Activated CD8-positive, alpha-beta memory T cell treated with anti-CD3 and anti-CD28 coated beads for 4 hours (primary cell): ENCODE results near the gene MCC.
"Not testable (repeated sequence)": the region's sequence is repeated elsewhere in the genome, so short reads cannot be mapped to it uniquely, and the experiment has no call there.

Experiments
- DNase-seq, 2 donors: peaks; one replicate each; pipeline ENCODE4 v3.0.0-alpha.2; 2020; ENCODE audit warnings: low read depth in 2 of 2

MCC gene

DNA sequence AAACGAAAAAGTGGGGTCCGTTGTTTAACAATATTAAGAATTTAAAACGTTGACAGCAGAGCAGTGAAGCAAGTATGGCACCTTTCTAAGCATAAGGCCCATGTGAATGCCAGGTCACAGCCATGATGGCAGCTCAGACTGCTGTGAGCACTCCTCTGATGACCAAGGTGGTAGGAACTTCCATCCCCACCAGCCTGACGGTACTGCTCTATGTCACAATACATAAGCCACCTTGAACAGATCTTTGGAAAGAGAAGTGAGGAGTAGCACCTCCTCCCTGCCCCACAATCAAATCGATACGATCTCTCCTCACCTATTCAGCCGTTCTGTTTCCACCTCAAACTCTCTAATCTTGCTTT, 405.7 kb downstream of the MCC start:
- no peak for DNase-seq

DNA sequence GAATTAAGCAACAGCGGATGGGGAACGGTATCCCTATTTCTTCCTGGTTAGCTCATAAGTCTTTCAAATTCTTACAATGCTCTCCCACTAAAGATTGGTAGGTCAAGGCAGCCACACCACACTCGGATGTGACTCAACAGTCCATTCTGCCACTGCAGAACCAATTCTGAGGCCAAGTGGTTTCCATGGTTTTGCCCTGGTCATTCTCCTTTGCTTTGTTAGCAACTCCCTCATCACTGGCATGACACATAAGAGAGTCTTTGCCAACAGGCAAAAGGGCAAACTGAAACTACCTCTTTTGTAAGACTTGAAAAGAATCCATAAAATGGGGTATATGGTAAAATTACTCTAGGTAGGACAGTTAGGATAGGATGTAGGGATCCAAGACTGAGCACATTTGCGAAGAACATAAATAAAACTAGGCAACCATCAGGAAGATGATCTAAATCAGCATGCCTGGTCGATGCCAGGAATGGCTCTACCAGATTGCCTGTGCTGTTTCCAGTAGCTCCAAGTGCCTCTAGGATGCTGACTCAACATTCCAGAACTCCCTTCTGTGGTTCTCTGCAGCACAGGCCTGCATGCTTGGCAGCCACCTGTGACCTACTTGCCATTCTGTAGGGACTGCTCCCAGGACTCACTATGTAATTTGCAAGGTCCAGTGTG, 406.2 kb downstream of the MCC start:
- no peak for DNase-seq

DNA sequence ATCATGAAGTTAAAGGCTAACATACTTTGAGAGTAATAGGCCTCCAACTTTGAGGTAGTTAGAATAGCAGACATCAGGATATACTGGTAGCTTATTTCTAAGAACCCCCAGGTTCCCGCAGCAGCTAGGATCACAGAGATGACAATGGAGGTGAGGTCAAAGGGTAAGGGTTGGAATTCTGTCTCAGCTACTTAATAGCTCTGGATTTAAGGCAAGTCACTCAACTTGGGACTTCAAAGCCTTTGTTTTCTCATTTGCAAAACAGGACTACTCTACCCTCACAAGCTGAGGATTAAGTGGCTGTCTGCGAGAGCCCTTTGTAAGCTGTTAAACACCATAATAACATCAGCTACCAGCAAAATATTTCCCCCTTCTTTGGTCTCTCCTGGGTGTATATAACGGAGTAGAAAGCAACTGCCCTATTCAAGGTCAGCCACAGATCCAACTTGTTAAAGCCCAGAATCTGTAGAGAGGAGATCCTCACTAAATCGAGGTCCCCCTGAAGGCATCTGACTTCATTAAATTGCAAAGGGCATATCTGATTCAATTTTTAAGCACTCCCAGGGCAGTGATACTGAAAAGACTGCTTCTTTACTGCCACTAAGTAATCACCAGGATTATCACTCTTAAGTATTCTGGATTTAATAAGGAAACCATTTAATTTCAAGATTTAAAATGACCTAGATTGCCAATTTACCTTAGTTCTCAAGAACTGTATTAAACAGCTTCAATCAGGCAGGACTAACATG, 407.0 kb downstream of the MCC start:
- no peak for DNase-seq

DNA sequence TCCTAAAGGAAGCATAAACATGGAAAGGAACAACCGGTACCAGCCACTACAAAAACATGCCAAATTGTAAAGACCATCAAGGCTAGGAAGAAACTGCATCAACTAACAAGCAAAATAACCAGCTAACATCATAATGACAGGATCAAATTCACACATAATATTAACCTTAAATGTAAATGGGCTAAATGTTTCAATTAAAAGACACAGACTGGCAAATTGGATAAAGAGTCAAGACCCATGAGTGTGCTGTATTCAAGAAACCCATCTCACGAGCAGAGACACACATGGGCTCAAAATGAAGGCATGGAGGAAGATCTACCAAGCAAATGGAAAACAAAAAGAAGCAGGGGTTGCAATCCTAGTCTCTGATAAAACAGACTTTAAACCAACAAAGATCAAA, 411.6 kb downstream of the MCC start:
- DNase-seq = not testable (repeated sequence)

DNA sequence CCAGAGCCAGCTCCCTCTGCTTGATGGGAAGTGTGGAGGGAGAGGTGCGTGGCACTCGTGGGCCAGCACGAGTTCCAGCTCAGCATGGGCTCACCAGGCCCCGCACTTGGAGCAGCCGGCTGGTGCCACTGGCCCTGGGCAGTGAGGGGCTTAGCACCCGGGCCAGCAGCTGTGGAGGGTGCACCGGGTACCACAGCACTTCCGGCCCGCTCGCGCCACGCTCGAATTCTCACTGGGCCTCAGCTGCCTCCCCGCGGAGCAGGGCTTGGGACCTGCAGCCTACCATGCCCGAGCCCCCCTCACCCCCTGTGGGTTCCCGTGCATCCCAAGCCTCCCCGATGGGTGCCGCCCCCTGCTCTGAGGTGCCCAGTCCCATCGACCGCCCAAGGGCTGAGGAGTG, 413.2 kb downstream of the MCC start:
- no peak for DNase-seq

DNA sequence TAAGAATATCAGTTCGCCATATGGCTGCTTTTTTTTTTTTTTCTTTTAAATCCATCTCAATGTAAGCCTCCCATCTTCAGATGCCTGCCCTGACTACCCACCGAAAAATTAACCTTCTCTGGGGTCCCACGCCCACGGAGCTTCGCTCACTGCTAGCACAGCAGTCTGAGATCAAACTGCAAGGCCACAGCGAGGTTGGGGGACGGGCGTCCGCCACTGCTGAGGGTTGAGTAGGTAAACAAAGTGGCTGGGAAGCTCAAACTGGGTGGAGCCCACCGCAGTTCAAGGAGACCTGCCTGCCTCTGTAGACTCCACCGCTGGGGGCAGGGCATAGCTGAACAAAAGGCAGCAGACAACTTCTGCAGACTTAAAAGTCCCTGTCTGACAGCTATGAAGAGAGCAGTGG, 414.6 kb downstream of the MCC start:
- DNase-seq = not testable (repeated sequence)

DNA sequence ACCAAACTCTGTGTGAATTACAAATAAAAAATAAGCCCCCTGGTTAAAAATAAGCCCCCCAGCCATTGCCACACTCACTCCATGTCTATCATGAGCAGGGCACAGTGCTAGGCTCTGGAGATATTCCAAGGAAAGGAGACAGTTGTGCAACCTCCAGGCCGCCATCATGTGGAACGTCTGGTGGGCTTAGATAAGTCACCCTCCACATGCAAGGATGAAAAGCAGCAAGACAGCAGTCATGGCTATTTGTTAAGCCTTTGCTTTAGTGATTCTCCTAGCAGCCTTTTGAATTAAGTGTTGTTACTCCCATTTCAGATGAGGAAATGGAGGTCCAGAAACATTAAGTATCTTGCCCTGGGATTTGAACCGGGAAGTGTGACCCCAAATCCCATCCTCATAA, 416.9 kb downstream of the MCC start:
- no peak for DNase-seq

DNA sequence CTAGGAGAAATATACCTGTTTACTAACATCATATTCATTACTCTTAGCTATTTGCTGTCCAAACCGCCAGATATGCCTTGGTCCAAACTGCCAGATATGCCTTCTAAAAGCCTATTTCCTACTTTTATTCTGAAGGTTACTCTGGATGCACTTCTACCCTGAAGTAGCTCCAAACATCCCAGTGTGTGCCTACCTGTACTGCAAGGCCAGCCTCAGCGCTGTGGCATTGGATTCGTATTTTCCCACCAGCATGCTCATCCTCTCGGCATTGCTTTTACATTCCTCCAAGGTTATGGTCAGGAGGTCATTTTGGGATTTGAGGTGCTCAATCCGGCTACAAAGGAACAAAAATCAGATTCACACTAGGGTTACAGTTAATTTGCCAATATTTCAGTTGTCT, 417.4 kb downstream of the MCC start:
- DNase-seq = no peak

DNA sequence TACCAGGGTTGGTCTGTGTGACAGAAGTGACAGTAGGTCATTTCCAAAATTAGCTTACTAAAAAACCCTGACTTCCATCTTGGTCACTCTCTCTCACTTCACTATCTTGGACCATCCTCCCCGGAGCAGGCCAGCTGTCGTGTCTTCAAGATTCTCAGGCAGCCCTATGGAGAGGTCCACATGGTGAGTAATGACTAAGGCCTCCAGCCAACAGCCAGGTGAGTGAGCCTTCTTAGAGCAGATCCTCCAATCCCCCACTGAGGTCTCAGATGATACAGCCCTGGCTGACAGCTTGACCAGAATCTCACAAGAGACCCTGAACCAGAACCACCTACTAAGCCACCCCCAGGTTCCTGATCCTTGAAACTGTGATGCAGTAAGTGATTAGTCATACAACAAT, 419.7 kb downstream of the MCC start:
- DNase-seq = no peak

DNA sequence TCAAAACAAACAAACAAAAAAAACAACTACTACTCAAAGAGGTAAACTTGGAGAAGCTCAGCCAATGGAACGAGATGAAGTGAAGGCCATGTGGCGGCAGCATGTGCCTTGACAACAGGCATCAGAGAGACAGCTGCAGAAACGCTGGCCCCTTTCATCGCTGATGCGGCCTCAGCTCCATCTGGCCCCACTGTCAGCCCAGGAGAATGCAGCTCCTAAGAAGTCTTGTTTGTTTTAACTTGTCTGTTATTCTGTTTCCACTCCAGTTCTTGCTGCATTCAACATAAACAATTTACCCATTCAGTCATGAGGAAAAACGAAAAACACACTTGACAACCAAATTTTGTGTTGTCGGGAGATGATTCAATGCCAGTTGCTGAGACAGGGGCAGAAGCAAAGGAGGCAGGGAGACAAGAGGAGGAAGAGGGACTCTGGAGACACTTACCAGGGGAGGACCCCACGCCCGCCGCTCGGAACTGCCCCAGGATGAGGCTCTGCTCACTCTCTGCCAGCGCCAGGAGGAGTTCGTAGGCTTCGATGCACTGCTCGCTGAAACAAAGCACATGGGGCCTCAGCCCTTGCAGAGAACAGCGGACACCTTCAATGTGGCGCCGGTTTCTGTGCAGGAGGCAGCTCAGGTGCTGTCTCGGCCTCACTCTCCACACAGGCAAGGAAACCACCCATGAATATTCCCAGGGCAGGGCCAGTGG, 420.5 kb downstream of the MCC start:
- no peak for DNase-seq

DNA sequence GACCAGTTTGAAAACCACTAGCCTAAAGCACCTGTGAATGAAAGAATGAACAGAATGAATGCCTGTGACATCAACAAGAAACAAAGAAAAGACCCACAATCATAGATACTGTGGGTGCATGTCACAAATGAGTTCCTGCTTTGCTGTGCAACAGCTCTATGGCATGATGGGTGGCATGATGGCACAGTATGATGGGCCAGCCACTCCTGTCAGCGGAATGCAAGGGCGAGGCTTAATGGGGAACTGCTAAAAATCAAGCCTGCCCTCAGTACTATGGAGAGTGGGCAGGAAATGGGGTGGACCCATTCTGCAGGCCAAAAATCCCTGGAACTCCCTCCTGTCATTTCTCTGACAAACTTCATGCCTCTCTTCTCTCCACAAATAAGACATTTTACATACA, 422.6 kb downstream of the MCC start:
- no peak for DNase-seq

DNA sequence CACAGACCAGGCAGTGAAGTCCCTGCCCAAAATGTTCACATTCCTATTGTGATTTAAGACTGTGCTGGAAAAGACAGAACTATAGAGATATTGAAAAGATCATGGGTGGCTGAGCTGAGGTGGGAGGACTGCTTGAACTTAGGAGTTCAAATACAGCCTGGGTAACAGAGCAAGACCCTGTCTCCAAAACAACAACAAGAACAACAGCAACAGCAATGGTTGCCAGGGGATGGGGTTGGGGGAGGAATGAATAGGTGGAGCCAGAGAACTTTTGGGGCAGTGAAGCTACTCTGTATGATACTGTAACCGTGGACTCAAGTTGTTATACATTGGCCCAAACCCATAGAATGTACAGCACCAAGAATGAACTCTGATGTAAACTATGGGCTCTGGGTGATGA, 423.4 kb downstream of the MCC start:
- no peak for DNase-seq

DNA sequence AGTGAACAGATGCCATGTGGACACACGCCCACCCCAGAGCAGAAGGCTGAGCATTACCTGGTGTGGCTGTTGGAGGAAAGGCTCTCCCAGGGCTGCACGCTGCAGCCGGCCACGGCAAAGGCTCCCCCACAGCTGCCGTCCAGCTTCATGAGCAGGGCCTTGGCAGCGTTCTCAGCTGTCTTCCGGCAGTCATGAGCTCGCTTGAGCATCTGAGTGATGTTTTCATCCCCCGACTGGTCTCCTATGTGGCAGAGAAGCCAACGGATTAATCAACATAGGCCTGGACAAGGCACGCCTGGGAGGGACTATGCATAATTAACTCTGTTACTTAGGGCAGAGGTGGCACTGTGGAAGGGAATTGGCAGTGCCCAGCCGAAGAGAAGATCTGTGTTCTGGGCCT, 424.3 kb downstream of the MCC start:
- DNase-seq = no peak

DNA sequence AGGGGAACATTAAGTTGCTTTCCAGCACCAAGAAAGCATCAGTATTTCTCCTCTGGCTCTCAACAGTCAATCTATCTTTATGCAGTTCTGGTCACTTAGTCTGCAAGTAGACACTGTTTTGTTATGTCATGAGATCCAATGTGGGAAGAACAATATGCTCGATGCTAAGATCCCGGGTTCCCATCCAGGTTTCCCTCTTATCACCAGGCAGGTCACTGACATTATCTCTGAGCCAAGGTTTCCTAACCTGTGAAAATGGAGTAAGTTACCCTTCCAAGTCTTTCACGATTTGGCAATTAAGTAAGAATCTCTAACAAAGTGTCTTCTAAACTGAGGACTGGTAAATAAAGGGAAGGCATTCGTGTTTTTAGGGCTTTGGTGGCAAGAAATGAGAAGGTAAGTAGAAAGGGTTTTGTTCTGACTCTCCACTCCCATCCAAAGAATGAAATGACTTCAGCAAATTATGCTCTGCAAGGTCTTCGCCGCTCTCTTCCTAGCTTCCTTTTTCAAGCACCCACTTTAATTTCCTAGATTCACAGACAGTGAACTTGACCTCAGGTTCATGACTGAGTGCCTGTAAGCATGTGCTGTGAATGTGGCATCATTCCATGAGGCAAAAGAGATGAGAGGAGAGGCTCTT, 425.3 kb downstream of the MCC start:
- no peak for DNase-seq

DNA sequence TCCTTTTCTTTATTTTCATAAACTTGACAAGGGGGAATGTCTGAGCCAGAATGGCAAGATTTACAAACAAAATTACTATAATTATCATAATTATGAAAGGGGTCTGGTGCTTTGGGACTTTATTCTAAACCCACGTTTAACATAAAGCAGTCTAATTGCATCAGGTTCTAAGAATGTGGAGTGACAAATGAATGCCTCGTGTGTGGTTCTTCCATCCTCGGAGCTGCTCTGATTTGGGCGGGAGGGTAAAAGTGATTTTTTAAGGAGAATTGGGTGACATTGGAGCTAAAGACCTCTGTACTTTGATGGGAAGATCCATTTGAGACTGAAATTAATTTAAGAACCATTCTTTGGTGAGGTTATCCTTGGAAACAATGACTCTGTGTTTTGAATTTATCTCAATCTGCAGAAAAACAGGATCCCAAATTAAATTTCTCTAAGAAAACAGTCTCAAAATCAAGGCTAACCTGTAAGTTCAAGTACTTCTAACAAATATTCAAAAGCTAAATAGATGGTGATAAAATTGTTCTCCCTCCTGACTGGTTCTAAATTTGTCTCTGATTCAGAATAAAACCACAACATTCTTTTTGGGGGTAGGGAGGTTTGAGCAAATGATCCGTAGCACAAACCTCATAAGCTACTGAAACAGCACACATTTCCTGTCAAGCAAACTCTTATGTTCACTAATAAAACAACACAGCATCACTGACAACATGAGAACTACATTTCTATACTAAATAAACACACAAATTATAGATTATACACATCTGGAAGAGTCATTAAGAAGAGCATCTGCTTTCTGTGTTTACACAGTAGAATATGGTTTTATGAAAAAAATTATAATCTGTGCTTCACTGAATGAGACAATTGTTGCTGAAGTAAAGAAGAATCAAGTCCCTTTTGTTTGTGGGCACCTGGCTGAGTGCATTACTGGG, 426.1 kb downstream of the MCC start:
- no peak for DNase-seq

DNA sequence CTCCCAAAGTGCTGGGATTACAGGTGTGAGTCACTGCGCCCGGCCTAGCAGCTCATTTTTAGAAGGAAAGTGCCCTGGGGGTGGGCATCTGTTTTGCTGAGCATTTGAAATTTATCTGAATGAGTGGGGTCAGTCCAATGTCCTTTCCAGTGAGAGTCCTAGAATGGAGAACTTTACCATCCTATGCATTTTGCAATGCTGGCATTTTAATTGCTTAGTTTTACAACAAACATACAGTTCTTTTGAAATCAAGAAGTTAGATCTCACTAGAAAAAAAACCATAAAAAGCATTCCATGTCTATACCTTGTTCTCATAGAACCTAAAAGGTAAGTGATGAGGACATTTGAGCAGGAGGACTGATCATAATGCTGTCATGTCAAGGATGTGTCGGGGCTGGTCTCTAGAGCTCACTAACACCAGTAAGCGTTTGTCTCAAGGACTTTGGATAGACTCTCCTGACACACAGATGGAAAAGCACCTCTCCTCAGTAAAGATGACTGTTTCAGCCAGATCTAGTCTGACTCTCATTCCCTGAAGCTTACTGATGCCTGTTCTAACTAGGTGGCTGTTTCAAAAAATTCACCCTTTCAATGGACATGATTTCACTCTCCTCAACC, 427.7 kb downstream of the MCC start:
- DNase-seq = no peak

DNA sequence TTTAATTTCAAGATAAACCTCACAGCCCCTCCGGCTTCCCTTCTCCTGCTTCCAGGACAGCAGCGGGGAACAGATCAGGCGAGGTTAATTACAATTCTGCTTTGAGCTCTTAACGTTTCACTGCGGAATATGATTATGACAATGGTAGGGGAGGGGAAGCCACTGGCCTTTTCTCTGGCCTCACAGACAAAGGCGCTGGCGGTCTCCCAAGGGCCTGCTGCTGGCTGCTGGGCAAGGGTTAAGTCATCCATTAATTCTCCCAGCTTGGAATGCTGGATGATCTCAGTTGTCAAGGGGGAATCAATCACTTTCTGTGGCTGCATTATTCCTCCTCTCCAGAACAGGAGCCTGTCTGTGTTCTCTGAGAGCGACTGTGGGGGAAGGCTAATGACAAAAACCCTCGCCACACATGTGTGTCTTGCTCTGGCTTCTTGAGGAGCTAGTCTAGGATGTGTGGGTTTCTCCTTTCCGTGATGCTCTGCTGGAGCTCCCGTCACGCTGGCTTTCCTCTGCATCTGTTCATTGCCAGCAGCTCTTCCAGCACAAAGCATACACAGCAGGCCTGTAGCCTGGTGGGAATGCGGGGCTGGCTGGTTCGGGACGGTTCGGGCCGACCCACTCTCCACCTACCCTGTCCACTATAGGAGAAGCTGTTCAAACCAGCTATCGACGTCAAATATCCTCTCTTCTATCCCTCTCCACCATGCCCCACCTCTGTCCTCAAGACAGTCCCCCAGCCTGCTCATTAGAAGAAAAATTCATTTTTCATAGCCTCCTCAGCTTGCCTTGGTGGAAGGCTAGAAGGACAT, 428.8 kb downstream of the MCC start:
- no peak for DNase-seq

DNA sequence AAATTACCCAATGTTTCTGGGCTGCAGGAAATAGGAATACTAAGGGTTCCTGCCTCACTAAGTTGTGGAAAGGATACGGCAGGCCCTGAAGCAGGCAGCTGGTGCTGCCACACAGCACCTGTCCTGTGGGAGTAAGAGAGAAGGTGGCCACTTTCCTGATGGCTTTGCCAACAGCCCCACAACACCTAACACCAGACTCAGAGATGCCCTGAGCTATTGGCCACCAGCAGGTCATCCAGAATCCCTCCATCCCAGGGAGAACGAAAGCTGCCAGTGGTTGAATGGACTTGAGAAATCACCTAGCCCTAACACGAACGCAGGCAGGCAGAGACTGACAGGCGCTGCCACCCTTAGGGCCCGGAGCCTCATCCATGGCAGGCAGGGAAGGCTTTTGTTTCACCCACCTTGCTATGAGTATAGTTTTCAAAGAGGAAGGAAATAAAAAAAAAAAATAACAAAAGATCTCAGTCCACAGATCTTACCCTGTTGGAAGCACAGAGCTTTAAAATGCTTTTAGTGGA, 429.5 kb downstream of the MCC start:
- no peak for DNase-seq

DNA sequence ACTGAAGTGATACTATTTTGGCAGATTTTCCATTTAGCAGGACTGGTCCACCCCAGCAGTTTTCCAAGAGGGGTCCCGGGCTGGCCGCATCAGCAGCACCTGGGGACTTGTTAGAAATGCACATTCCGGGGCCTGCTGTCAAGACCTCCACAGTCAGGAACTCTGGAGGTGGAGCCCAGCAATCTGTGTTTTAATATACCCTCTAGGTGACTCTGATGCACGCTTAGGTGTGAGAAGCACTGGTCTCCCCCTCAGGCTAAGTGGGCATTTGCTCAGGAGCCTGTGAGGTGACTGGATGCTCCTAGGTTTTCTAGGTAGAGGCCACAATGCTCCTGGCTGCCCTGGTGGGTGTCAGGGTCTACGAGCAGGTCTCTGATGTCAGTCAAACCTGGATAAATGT, 430.0 kb downstream of the MCC start:
- no peak for DNase-seq

DNA sequence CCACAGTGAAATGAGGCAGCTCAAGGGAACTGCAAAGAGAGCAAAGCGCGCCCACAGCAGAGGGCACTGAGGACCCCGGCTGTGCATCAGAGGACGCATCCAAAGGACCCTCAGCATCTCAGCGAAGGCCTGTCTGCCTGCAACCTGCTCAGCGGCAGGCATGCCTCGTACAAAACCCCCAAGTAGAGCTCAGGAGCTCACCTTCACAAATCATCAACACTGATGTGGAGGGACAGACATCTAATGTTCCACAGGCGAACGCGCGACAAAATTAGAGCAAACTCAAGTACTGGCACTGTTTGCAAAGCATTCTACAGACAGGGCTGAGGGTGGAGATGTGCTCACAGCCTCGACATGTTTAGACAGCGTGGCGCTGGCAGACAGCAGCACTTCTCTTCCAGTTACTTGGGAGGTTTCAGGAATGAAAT, 430.7 kb downstream of the MCC start:
- no peak for DNase-seq
